ENCODE measurements around the gene ELOVL6. TPM values are rescaled to one million over a fixed set of nuclear protein-coding genes. Genes with fewer than 3 reads are reported as not detected.
"Not testable (repeated sequence)": the region's sequence is repeated elsewhere in the genome, so short reads cannot be mapped to it uniquely, and the experiment has no call there.

ELOVL6 gene
- total RNA-seq, 3 donors from 2014 or later = 21.8 to 59.8 (median 50.3) TPM

DNA sequence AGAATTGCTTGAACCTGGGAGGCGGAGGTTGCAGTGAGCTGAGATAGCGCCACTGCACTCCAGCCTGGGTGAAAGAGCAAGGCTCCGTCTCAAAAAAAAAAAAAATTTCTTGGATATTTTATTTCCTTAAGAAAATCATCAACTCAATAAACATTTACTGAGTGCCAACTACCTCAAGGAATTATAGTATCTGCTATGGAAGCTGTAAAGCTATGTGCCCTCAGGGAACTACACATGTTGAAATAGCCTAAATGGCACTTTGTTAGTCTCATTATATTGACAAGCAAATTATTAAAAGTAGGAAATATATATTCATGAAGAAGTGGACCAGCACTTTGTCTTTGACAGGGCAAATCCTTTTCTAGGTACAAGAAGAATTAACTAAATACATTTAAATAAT, 40.8 kb downstream of the ELOVL6 start:
- Histone ChIP-seq H3K4me3 (no peak overlapping the region), H3K4me1 (ENCODE audit: low read depth) (no peaks in the 10 kb centered on the region), H3K9me3 (no peaks in the 10 kb centered on the region), H3K36me3 (ENCODE audit: low read depth) (no peaks in the 10 kb centered on the region)
- ATAC-seq (no peak), DNase-seq (no peak)
- TF ChIP-seq, protein P1, sequence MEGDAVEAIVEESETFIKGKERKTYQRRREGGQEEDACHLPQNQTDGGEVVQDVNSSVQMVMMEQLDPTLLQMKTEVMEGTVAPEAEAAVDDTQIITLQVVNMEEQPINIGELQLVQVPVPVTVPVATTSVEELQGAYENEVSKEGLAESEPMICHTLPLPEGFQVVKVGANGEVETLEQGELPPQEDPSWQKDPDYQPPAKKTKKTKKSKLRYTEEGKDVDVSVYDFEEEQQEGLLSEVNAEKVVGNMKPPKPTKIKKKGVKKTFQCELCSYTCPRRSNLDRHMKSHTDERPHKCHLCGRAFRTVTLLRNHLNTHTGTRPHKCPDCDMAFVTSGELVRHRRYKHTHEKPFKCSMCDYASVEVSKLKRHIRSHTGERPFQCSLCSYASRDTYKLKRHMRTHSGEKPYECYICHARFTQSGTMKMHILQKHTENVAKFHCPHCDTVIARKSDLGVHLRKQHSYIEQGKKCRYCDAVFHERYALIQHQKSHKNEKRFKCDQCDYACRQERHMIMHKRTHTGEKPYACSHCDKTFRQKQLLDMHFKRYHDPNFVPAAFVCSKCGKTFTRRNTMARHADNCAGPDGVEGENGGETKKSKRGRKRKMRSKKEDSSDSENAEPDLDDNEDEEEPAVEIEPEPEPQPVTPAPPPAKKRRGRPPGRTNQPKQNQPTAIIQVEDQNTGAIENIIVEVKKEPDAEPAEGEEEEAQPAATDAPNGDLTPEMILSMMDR (IDR thresholded peaks at IDR 0.05) = no peak
- intact Hi-C loops (cut with DNase I, micrococcal nuclease) = no loop called here

DNA sequence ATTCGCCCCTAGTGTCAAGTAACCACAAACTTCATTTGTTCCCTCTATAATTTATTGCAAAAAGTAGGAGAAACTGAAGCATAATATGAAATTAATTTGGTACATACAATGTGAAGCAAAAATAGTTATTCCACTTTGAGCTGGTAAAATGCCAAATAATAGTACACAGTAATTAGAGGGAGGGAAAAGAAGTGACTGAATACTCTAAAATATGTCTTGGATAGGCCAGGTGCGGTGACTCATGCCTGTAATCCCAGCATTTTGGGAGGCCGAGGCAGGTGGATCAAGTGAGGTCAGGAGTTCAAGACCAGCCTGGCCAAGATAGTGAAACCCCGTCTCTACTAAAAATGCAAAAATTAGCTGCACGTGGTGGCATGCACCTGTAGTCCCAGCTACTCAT, 41.2 kb downstream of the ELOVL6 start:
- ATAC-seq; H3K4me3 ChIP-seq; H3K4me1 ChIP-seq (ENCODE audit: low read depth); H3K36me3 ChIP-seq (ENCODE audit: low read depth); DNase-seq; intact Hi-C loops (cut with DNase I, micrococcal nuclease); H3K9me3 ChIP-seq: not testable (repeated sequence)

DNA sequence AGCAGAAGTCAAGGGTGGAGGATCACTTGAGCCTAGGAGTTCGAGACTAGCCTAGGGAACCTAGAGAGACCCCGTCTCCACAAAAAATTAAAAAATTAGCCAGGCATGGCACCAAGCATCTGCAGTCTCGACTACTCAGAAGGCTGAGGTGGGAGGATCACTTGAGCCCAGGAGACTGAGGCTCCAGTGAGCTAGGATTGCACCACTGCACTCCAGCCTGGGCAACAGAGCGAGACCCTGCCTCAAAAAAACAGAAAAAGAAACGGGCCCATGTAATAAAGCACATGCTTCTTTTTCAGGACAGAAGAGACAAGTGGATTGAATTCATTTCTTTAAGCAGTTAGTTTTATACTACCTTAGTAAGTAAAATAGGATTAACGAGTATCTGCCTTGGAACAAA, 42.0 kb downstream of the ELOVL6 start:
- ATAC-seq (no peak), DNase-seq (no peak)
- no peaks in the 10 kb centered on the region for H3K4me1 ChIP-seq (ENCODE audit: low read depth)
- H3K4me3 ChIP-seq = no peak overlapping the region
- intact Hi-C loops (cut with DNase I, micrococcal nuclease) = no loop called here
- TF ChIP-seq, protein P1 (IDR thresholded peaks at IDR 0.05) = no peak
- H3K9me3 ChIP-seq = no peaks in the 10 kb centered on the region
- no peaks in the 10 kb centered on the region for H3K36me3 ChIP-seq (ENCODE audit: low read depth)

DNA sequence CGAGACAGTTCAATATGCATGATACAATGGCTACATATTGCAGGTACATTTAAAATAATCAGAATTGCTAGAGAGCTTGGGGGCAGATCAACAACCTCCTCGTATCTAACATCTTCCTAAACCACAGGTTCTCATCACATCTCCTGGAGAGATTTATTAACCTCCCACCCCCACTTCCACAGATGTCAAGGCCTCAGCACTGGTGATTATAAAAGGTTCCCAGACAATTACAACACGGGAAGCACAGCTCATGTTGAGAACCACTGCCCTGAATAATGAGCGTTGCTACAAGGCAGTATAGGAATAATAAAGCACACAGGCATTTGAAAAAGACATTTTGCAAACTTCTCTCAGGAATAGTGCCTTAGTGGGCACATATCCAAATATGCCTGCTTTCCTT, 42.8 kb downstream of the ELOVL6 start:
- DNase-seq (no peak), ATAC-seq (no peak)
- intact Hi-C loops (cut with DNase I, micrococcal nuclease) = no loop called here
- Histone ChIP-seq H3K4me3 (no peak overlapping the region), H3K4me1 (ENCODE audit: low read depth) (no peaks in the 10 kb centered on the region), H3K9me3 (no peaks in the 10 kb centered on the region), H3K36me3 (ENCODE audit: low read depth) (no peaks in the 10 kb centered on the region)
- TF ChIP-seq, protein P1 (IDR thresholded peaks at IDR 0.05) = no peak

- no peak for DNase-seq
- H3K4me3 ChIP-seq = no peak overlapping the region
- ATAC-seq = no peak
- intact Hi-C loops (cut with DNase I, micrococcal nuclease) = no loop called here
- H3K4me1 ChIP-seq (ENCODE audit: low read depth) = no peaks in the 10 kb centered on the region
- H3K9me3 ChIP-seq = no peaks in the 10 kb centered on the region
- TF ChIP-seq, protein P1 (IDR thresholded peaks at IDR 0.05) = no peak
- no peaks in the 10 kb centered on the region for H3K36me3 ChIP-seq (ENCODE audit: low read depth)
Measured at GRCh38 chr4:110154582-110154981, 43.8 kb downstream of the ELOVL6 start.

DNA sequence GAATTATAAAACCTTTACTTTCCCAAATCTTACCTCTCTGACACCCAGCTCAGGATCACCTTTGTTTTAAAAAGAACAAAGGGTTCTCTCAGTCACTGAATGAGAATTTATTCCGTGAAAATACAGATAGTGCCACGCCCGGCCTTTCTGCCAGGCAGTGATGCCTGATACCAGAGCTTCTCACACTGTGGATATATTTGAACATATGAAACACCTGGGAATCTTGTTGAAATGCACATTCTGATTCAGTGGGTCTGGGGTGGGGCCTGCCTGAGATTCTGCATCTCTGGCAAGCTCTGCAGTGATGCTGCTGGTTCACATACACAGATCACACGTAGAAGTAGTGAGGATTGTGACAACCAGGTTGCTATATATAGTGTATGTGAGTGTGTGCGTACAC, 46.0 kb downstream of the ELOVL6 start:
- Histone ChIP-seq H3K4me1 (ENCODE audit: low read depth) (no peaks in the 10 kb centered on the region), H3K36me3 (ENCODE audit: low read depth) (no peaks in the 10 kb centered on the region), H3K9me3 (no peaks in the 10 kb centered on the region), H3K4me3 (no peak overlapping the region)
- no peak for DNase-seq
- intact Hi-C loops (cut with DNase I, micrococcal nuclease) = no loop called here
- TF ChIP-seq, protein P1 (IDR thresholded peaks at IDR 0.05) = no peak
- ATAC-seq = no peak

All from mucosa of descending colon (tissue), 3 donors.